DMS 273 treated with DMSO at 0.1 percent for 48 hours (cell line): ENCODE measurements around the gene ZMAT2.
A peak's percentile ranks its signal among the peaks of the same experiment; 100 is the strongest.
"Not testable (repeated sequence)": the region's sequence is repeated elsewhere in the genome, so short reads cannot be mapped to it uniquely, and the experiment has no call there.

Source experiments
- DNase-seq: peaks from one replicate; lab custom pipeline; 2025; lab: John Stamatoyannopoulos, UW

The ZMAT2 gene, protein sequence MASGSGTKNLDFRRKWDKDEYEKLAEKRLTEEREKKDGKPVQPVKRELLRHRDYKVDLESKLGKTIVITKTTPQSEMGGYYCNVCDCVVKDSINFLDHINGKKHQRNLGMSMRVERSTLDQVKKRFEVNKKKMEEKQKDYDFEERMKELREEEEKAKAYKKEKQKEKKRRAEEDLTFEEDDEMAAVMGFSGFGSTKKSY

GRCh38 chr5:140700177-140701144 lies at the start of gene ZMAT2:
TSS of gene ZMAT2 (plus strand) at chr5:140700447. CDS start at chr5:140700461, 14 bp downstream.
- peak; percentile 96 for DNase-seq

- DNase-seq, result no peak
Measured at GRCh38 chr5:140658870-140659269, 41.4 kb upstream of the ZMAT2 start.

DNA sequence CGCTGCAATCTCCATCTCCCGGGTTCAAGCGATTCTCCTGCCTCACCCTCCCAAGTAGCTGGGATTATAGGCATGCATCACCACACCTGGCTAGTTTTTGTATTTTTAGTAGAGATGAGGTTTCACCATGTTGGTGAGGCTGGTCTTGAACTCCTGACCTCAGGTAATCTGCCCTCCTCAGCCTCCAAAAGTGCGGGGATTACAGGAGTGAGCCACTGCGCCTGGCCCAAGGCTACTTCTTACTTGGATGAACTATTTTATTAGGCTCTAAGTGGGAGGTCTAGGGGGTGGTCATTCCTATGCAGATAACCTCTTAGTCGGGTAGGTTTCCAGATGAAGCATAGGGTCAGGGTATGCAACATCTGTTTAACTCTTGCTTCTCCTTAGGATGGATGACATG lies 39.9 kb upstream of the ZMAT2 start:
- DNase-seq, result not testable (repeated sequence)

GRCh38 chr5:140664030-140664358 lies 36.3 kb upstream of the ZMAT2 start:
- DNase-seq, result no peak

GRCh38 chr5:140664359-140665119 lies 35.7 kb upstream of the ZMAT2 start, which contains the start of gene WDR55:
TSS of gene WDR55 (plus strand) at chr5:140664904. CDS start at chr5:140664913, 9 bp downstream.
- peak; percentile 92 for DNase-seq

- not testable (repeated sequence) for DNase-seq
Measured at GRCh38 chr5:140671035-140671434, 29.2 kb upstream of the ZMAT2 start.

- no peak for DNase-seq
Measured at GRCh38 chr5:140671472-140672125, 28.6 kb upstream of the ZMAT2 start.

DNA sequence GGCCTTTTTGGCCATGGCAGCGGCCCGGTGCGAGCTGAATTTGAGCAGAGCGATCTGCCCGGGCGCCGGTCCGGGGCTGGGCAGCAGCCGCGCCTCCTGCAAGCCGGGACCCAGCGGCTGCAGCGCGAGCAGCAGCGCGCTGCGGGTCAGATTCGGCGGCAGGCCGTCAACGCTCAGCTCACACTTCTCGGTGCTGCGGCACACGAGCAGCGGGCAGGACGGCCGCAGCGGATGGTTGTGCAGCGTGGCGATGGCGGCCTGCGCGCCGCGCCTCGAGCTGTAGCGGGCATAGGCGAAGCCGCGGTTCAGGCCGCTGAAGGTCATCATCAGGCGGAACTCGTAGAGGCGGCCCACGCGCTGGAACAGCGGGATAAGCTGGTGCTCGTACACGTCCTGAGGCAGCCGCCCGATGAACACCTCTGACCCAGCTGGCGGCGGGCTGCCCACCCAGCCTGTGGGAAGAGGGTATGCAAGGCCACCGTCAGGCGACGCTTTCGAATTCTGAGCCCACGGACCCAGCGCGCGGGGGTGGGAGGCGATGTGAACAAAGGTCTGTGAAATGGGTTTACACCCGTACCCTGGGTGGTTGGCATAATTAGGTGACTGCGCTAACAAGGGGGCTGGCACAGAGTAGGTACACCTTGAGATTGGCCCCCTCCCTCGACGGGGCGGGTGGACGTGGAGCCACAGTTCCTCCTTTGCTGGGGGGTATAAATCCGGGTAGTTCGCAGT lies 27.6 kb upstream of the ZMAT2 start:
- DNase-seq, result no peak

DNA sequence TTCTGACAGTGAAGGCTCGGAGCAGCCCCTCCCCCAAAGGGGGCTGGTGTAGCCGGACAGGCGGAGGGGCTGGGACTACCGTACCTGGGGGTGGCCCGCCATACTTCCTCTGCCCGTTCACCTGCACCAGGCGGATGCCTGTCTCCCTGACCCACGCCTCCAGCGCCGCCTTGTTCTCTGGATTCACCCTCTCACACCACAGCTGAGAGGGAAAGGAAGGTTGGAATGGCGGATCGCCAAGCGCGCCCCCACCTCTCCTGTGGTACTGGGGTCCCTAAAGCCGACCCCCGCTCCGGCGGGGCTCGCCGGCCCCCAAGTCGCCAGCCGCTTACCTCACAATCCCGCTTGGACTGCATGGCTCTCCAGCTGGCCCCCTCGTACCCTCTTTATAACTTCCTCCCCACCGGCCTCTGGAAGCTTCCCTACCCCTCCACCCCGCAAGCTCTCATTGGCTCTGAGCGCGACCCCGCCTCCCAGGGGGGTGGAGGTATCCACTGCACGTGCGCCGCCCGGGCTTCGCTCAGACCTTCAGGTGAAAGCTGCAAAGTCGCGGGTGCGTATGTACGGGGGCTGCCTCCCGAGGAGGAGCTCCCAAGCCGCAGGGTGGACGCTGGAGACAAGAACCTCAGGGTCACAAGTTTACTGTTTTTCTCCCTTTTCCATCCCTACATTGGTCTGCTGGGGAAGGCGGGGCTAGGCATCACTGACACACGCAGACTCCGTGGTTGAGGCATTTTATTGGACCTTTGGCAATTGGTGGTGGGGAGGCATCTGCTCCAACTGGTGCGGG lies 26.9 kb upstream of the ZMAT2 start, which contains the start of gene DND1:
DND1 (minus strand) TSS at position 390 of the 790 bp plus-strand sequence; CDS start at position 356, 34 bp downstream.
- no peak for DNase-seq

DNA sequence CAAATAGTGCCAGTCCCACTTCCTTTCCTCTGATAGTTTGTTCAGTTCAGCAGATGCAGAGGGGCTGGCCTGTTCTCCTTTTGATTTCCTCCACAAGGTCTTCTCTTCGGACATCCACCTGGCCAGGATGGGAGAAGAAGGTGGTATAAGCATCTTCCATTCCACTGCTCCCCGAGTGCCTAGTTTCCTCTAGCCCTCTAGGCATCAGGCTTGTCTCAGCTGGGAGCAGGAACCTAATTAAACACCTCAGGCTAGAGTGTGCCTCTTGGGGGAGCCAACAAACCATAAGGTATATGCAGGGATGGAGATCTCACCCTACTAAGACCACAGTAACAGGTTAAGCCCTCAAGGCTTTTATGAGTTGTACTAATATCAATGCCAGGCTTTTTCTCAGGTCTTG lies 26.0 kb upstream of the ZMAT2 start:
- no peak for DNase-seq

GRCh38 chr5:140674629-140675028 lies 25.6 kb upstream of the ZMAT2 start:
- no peak for DNase-seq

DNA sequence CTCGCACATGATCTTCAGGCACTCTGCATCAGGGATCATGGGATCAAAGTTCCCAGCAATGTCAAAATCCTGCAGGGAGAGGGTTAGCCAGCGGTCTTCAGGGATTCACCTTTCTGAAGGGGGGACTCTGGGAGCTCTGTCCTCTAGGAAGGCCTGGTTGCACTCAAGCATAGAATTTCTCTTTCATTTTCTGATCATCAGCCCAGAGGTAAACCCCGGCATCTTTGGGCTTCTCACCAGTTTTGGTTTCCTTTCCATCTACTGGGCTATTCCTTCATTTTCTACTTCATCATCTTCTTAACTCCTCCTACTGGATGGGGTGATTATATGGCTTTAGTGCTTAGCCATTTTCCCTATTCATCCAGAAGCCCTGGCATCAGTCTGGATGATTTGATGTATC lies 22.3 kb upstream of the ZMAT2 start:
- no peak for DNase-seq

DNA sequence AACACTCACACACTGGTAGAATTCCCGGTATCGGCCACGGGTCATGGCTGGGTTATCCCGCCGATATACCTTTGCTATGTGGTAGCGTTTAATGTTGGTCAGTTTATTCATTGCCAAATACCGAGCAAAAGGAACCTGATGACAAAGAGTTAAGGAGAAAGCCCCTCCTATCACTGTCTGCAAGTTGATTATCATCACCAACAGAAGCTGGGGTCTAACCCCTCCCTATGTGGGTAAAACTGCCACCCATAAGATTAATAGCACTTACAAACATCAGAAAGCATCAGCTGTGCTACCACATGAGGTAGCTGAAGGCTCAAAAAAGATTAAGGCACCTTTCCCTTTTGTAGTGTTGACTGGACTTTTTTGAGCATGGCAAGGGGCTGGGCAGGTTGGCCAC lies 21.3 kb upstream of the ZMAT2 start:
- no peak for DNase-seq

- no peak for DNase-seq
Measured at GRCh38 chr5:140690376-140690932, 9.8 kb upstream of the ZMAT2 start.

GRCh38 chr5:140690941-140691924 lies 9.0 kb upstream of the ZMAT2 start, which contains the start of the genes HARS1 and HARS2:
TSS of gene HARS1 (minus strand) at chr5:140691370. CDS start at chr5:140691304, 66 bp downstream.
TSS of gene HARS2 (plus strand) at chr5:140691455. CDS start at chr5:140691649, 194 bp downstream.
- peak; percentile 88 for DNase-seq

DNA sequence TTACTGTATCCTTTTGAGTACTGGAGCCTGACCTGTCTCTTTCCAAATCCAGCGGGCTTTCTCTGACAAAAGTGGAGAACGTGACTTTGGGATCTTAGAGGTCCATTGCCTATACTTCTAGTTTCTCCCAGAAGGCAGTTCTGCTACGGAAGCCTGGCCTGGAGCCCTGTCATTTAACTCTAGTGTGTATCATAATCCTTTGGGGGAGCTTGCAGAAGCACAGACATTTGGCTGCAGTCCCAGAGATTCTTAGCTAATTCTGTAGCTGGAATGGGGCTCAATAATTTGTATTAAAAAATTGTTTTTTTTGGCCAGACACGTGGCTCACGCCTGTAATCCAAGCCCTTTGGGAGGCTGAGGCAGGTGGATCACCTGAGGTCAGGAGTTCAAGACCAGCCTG lies 6.0 kb upstream of the ZMAT2 start:
- DNase-seq, result no peak

DNA sequence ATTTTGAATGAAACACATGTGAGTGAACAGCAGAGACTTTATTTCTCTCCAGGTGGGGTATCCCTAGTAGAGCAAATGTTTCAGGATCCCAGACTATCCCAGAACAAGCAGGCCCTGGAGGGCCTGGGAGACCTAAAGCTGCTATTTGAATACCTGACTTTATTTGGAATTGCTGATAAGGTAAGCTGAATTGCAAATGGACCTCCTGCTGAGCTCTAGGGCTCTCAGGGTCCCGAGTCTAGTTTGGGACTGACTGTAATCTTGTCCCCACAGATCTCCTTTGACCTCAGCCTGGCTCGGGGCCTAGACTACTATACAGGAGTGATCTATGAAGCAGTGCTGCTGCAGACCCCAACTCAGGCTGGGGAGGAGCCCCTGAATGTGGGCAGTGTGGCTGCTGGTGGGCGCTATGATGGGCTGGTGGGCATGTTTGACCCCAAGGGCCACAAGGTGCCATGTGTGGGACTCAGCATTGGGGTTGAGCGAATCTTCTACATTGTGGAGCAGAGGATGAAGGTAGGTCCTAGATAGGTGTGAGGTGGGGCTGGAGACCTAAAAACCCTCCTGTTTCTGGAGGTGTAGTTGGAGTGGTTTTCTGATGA lies 3.3 kb upstream of the ZMAT2 start:
- DNase-seq, result no peak

- no peak for DNase-seq
Measured at GRCh38 chr5:140707812-140708211, 7.6 kb downstream of the ZMAT2 start.
